ENCODE measurements around the gene PCYOX1L. TPM values are rescaled to one million over a fixed set of nuclear protein-coding genes. Genes with fewer than 3 reads are reported as not detected.

Gene PCYOX1L
- total RNA-seq, 2 experiments from 2014 or later: 17.2 to 18.2 TPM

GRCh38 chr5:149371296-149371962, 13.6 kb downstream of the PCYOX1L start:
- Mint-ChIP-seq H3K9me3 (no peaks in the 10 kb centered on the region), H3K27ac (no peak overlapping the region), H3K36me3 (no peaks in the 10 kb centered on the region), H3K4me1 (no peaks in the 10 kb centered on the region), H3K27me3 (no peaks in the 10 kb centered on the region), H3K4me3 (no peak overlapping the region)
- peak; percentile 63 for DNase-seq

- DNase-seq: no peak
- H3K4me3 Mint-ChIP-seq: no peak overlapping the region
- H3K9me3 Mint-ChIP-seq: no peaks in the 10 kb centered on the region
- no peaks in the 10 kb centered on the region for H3K4me1 Mint-ChIP-seq
- no peaks in the 10 kb centered on the region for H3K27me3 Mint-ChIP-seq
- no peaks in the 10 kb centered on the region for H3K36me3 Mint-ChIP-seq
- no peak overlapping the region for H3K27ac Mint-ChIP-seq
These were observed 14.4 kb downstream of the PCYOX1L start for GRCh38 chr5:149372076-149372795.

GRCh38 chr5:149372932-149373331, 15.1 kb downstream of the PCYOX1L start:
- Mint-ChIP-seq H3K4me3 (no peak overlapping the region), H3K36me3 (no peaks in the 10 kb centered on the region), H3K4me1 (no peaks in the 10 kb centered on the region), H3K27me3 (no peaks in the 10 kb centered on the region), H3K27ac (no peak overlapping the region), H3K9me3 (no peaks in the 10 kb centered on the region)
- DNase-seq: no peak

GRCh38 chr5:149374303-149374702, 16.5 kb downstream of the PCYOX1L start:
- Mint-ChIP-seq H3K9me3 (no peaks in the 10 kb centered on the region), H3K27me3 (no peaks in the 10 kb centered on the region), H3K36me3 (no peaks in the 10 kb centered on the region), H3K4me1 (no peaks in the 10 kb centered on the region), H3K4me3 (no peak overlapping the region), H3K27ac (no peak overlapping the region)
- no peak for DNase-seq

- Mint-ChIP-seq H3K9me3 (no peaks in the 10 kb centered on the region), H3K27ac (no peak overlapping the region), H3K36me3 (no peaks in the 10 kb centered on the region), H3K4me1 (no peaks in the 10 kb centered on the region), H3K27me3 (no peaks in the 10 kb centered on the region), H3K4me3 (no peak overlapping the region)
- DNase-seq: no peak
These were observed 17.0 kb downstream of the PCYOX1L start for GRCh38 chr5:149374801-149375200.

GRCh38 chr5:149375434-149375833, 17.6 kb downstream of the PCYOX1L start:
- H3K36me3 Mint-ChIP-seq: no peaks in the 10 kb centered on the region

GRCh38 chr5:149376104-149376503, 18.3 kb downstream of the PCYOX1L start:
- no peaks in the 10 kb centered on the region for H3K4me1 Mint-ChIP-seq
- no peaks in the 10 kb centered on the region for H3K9me3 Mint-ChIP-seq
- no peak overlapping the region for H3K4me3 Mint-ChIP-seq

More at GRCh38 chr5:149375434-149375833, 17.6 kb downstream of the PCYOX1L start:
- H3K9me3 Mint-ChIP-seq: no peaks in the 10 kb centered on the region
- no peaks in the 10 kb centered on the region for H3K4me1 Mint-ChIP-seq
- H3K27me3 Mint-ChIP-seq: no peaks in the 10 kb centered on the region
- no peak overlapping the region for H3K27ac Mint-ChIP-seq
- no peak for DNase-seq
- H3K4me3 Mint-ChIP-seq: no peak overlapping the region

GRCh38 chr5:149376711-149377447, 19.0 kb downstream of the PCYOX1L start:
- H3K4me1 Mint-ChIP-seq: peaks cover 2% of the 10 kb centered on the region

More at GRCh38 chr5:149376104-149376503, 18.3 kb downstream of the PCYOX1L start:
- no peak overlapping the region for H3K27ac Mint-ChIP-seq
- no peaks in the 10 kb centered on the region for H3K36me3 Mint-ChIP-seq
- no peak for DNase-seq
- no peaks in the 10 kb centered on the region for H3K27me3 Mint-ChIP-seq

GRCh38 chr5:149378241-149378820, 20.5 kb downstream of the PCYOX1L start:
- H3K27ac Mint-ChIP-seq: no peak overlapping the region
- no peaks in the 10 kb centered on the region for H3K9me3 Mint-ChIP-seq
- no peak overlapping the region for H3K4me3 Mint-ChIP-seq
- DNase-seq: no peak
- peaks cover 4% of the 10 kb centered on the region for H3K27me3 Mint-ChIP-seq
- H3K36me3 Mint-ChIP-seq: no peaks in the 10 kb centered on the region
- peaks cover 4% of the 10 kb centered on the region for H3K4me1 Mint-ChIP-seq

More at GRCh38 chr5:149376711-149377447, 19.0 kb downstream of the PCYOX1L start:
- Mint-ChIP-seq H3K27me3 (peaks cover 2% of the 10 kb centered on the region), H3K9me3 (no peaks in the 10 kb centered on the region), H3K36me3 (no peaks in the 10 kb centered on the region), H3K4me3 (no peak overlapping the region), H3K27ac (no peak overlapping the region)
- DNase-seq: no peak

- H3K27me3 Mint-ChIP-seq: peaks cover 4% of the 10 kb centered on the region
- no peaks in the 10 kb centered on the region for H3K36me3 Mint-ChIP-seq
- no peak within 1 kb of the TSS for H3K27ac Mint-ChIP-seq
- peaks cover 4% of the 10 kb centered on the region for H3K4me1 Mint-ChIP-seq
- H3K9me3 Mint-ChIP-seq: no peaks in the 10 kb centered on the region
- DNase-seq: no peak
- H3K4me3 Mint-ChIP-seq: no peak within 1 kb of the TSS
These were observed 21.4 kb downstream of the PCYOX1L start, which contains the start of gene IL17B for GRCh38 chr5:149379177-149379761. IL17B (minus strand) TSS chr5:149379292; CDS start chr5:149379225, 67 bp downstream.

GRCh38 chr5:149379818-149380374, 22.1 kb downstream of the PCYOX1L start:
- Mint-ChIP-seq H3K4me3 (no peak overlapping the region), H3K27me3 (peaks cover 4% of the 10 kb centered on the region), H3K36me3 (no peaks in the 10 kb centered on the region), H3K9me3 (no peaks in the 10 kb centered on the region), H3K4me1 (peaks cover 4% of the 10 kb centered on the region), H3K27ac (no peak overlapping the region)
- DNase-seq: no peak

GRCh38 chr5:149380466-149381121, 22.7 kb downstream of the PCYOX1L start:
- peaks cover 4% of the 10 kb centered on the region for H3K4me1 Mint-ChIP-seq
- no peak overlapping the region for H3K27ac Mint-ChIP-seq
- H3K9me3 Mint-ChIP-seq: no peaks in the 10 kb centered on the region
- H3K27me3 Mint-ChIP-seq: peaks cover 4% of the 10 kb centered on the region
- H3K4me3 Mint-ChIP-seq: no peak overlapping the region
- no peak for DNase-seq
- no peaks in the 10 kb centered on the region for H3K36me3 Mint-ChIP-seq

- no peak for DNase-seq
- no peaks in the 10 kb centered on the region for H3K36me3 Mint-ChIP-seq
- H3K27me3 Mint-ChIP-seq: peaks cover 4% of the 10 kb centered on the region
- H3K4me1 Mint-ChIP-seq: peaks cover 4% of the 10 kb centered on the region
- H3K4me3 Mint-ChIP-seq: no peak overlapping the region
- no peak overlapping the region for H3K27ac Mint-ChIP-seq
- no peaks in the 10 kb centered on the region for H3K9me3 Mint-ChIP-seq
These were observed 23.6 kb downstream of the PCYOX1L start for GRCh38 chr5:149381261-149381985.

Data from activated naive CD8-positive, alpha-beta T cell treated with anti-CD3 and anti-CD28 coated beads for 36 hours (primary cell).